ENCODE measurements around the gene ITGA3.

The ITGA3 gene

DNA sequence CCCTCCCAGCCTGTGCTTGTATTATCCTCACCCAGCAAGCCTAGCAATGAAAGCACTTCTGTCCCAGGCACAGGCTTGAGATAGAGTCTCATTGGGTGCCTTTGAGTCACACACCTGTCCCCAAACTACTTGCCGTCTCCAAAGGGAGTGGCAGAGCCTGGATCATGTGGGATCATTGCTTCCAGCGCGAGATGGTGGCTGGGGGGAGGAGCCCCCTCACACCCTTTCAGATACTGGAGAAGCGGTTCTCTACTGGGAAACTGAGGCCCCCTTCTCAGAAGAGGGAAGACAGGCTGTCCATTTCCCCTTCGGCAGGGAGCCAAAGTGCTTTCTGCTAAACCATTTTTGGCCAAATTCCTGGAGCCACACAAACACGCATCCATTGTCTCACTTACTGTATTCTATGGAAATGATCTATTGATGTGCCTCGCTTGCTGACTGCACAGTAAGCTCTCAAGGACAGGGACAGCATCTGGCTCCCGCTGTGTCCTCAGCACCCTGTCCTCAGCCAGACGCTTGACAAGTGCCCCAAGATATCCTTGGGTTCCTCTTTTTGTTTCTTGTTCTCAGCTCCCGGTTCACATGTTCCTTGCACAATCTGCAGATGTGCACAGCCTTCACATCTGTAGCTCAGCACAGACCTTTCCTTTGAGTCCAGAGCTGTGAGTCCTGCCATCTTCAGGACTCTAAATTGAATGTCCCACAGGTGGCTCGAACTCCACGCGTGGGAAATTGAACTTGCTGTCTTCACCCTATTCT is 34.9 kb upstream of the ITGA3 start:
- DNase-seq (ENCODE audit: low spot score), result no peak
- TF ChIP-seq, protein P1, sequence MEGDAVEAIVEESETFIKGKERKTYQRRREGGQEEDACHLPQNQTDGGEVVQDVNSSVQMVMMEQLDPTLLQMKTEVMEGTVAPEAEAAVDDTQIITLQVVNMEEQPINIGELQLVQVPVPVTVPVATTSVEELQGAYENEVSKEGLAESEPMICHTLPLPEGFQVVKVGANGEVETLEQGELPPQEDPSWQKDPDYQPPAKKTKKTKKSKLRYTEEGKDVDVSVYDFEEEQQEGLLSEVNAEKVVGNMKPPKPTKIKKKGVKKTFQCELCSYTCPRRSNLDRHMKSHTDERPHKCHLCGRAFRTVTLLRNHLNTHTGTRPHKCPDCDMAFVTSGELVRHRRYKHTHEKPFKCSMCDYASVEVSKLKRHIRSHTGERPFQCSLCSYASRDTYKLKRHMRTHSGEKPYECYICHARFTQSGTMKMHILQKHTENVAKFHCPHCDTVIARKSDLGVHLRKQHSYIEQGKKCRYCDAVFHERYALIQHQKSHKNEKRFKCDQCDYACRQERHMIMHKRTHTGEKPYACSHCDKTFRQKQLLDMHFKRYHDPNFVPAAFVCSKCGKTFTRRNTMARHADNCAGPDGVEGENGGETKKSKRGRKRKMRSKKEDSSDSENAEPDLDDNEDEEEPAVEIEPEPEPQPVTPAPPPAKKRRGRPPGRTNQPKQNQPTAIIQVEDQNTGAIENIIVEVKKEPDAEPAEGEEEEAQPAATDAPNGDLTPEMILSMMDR (conservative IDR thresholded peaks at IDR 0.05; ENCODE audit: low read depth), result no peak
- H3K27ac ChIP-seq, result no peak overlapping the region
- ChIA-PET CTCF (interaction anchor here (0.7 kb wide), 1 partner anchor 35 kb away, joined by 3 read pairs; the partner anchor contains the start of gene ITGA3), POLR2A (ENCODE audit: low non-redundant PET) (no interaction called here)

DNA sequence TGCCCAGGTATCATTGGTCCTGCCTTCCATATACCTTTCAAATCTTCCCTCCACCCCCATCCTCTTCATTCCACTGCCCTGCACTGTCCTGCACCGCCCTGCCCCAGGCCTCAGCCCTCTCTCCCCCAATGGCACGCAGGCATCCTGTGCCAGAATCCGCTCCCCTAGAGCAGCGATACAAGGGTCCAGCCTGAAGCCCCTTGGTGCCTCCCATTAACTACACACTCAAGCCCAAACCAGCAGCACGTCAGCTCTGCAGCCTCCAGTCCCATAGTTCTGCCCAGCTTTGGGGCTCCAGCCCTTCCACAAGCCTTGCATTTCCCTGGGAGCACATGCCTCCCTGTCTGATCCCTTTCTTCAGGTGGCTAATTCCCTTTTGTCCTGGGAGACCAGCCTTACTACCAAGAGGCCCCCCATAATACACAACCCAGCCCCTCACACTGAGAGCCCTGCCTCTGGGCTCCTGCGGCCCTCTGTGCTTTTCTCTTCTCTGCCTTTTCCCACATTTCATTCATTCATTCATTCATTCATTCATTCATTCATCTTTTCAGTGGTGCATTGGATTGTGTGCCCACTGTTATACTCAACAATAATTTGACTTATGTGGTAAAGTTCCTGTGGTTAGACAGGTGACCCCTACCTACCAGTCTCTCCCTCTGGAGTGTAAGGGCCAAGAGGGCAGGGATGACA is 34.1 kb upstream of the ITGA3 start:
- ChIA-PET POLR2A (ENCODE audit: low non-redundant PET) (no interaction called here), CTCF (interaction anchor here (0.6 kb wide), 1 partner anchor 90 kb away, joined by 3 read pairs; no protein-coding TSS in a partner anchor)
- DNase-seq (ENCODE audit: low spot score), result no peak
- TF ChIP-seq, protein P1 (conservative IDR thresholded peaks at IDR 0.05; ENCODE audit: low read depth), result no peak
- no peak overlapping the region for H3K27ac ChIP-seq

DNA sequence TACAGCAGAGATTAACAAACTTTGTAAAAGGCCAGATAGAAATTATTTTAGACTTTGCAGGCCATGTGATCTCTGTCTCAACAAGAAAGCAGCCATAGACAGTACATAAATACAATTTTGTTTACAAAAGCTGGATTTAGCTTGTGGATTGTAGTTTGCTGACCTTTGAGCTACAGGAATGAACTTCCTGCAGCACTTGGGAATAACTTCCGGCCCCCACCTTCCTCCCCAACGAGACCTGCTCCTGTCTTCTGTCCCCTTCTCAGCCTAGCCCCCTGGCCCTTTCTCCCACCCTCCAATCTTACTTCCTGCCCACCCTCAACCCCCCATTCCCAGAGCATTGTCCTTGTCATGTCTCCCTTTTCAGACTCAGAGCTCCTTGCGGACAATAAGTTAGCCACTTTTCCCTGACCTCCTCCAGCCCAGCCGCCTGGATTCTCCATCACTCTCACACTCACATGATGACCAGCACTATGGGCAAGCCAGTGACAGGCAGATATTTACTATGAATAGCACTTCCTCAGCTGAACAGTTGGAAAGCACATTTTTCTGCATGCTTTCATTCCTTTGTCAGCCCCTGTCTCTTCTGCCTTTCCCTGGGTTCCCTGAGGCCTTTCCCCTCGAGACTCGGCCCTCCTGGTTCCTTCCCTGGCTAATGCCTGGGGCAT is 33.3 kb upstream of the ITGA3 start:
- DNase-seq (ENCODE audit: low spot score), result no peak
- peak overlapping the region; percentile 13; the same call in 1 of the 2 replicates for H3K27ac ChIP-seq
- ChIA-PET CTCF (interaction anchor here (0.6 to 0.8 kb wide), 3 partner anchors 38 to 255 kb away, joined by 3 read pairs; no protein-coding TSS in a partner anchor), POLR2A (ENCODE audit: low non-redundant PET) (no interaction called here)
- TF ChIP-seq, protein P1 (conservative IDR thresholded peaks at IDR 0.05; ENCODE audit: low read depth), result no peak

DNA sequence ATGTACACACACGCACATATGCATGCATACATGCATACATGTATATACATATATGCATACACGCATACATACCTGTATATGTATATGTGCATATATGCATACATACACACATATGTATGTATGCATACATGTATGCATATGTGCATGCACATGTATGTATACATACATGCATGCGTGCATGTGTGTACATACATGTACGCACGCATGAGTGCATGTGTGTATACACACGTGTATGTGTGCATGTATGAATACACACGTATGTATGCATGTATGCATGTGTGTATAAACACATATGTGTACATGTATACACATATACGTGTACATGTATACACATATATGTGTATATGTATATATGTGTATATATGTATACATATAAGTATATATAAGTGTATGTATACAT is 32.4 kb upstream of the ITGA3 start:
- DNase-seq (ENCODE audit: low spot score), result no peak
- TF ChIP-seq, protein P1 (conservative IDR thresholded peaks at IDR 0.05; ENCODE audit: low read depth), result no peak
- POLR2A ChIA-PET (ENCODE audit: low non-redundant PET), result no interaction called here
- H3K27ac ChIP-seq, result no peak overlapping the region
- CTCF ChIA-PET, result no interaction called here

DNA sequence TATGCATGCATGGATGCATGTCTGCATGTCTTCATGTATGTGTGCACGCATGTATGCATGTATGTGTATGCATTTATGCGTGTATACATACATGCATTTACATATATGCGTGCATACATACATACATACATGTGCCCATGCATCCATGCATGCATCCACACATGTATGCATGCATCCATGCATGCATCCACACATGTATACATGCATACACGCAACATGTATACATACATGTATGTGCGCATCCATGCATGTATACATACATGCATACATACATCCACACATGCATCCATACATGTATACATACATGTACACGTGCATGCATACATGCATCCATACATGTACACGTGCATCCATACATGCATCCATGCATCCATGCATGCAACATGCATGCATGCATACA is 31.1 kb upstream of the ITGA3 start:
- ChIA-PET CTCF (no interaction called here), POLR2A (ENCODE audit: low non-redundant PET) (no interaction called here)
- TF ChIP-seq, protein P1 (conservative IDR thresholded peaks at IDR 0.05; ENCODE audit: low read depth), result no peak
- no peak for DNase-seq (ENCODE audit: low spot score)
- H3K27ac ChIP-seq, result no peak overlapping the region

DNA sequence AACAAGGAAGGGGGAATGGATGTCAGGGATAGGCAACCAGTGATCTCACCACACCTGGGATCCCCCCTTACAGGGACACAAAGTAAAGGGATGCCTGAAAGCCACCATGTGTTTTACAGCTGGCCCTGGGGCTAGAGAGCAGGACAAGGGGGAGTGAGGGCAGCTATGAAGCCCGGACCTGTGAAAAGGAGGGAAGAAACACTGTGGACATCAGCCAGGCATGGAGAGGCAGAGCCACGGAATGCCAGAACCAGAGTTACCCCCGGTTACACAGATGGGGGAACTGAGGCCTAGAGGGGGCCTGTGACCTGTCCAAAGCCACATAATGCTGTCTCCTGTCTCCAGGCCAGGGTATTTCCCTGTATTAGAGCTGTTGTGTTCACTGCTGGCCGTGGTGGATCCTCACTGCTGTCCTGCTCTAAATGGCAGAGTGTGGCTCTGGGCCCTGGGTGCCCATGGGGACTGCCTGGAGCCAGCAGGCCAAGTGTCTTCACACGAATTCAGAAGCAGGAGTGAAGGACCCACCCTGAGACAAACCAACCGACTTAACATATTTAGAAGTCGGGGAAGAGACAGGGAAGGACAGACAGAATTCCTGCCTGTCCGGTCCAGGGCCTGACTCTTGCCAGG is 29.7 kb upstream of the ITGA3 start:
- peak overlapping the region; percentile 100 for H3K27ac ChIP-seq
- ChIA-PET POLR2A (ENCODE audit: low non-redundant PET) (interaction anchor here (0.6 to 3.2 kb wide), 4 partner anchors 28 to 515 kb away, joined by 3 to 63 read pairs (median 18); partner anchors contain the start of gene ITGA3), CTCF (interaction anchor here (0.6 to 2.1 kb wide), 7 partner anchors 11 to 462 kb away, joined by 3 to 17 read pairs (median 3); partner anchors contain the start of gene ITGA3)
- DNase-seq (ENCODE audit: low spot score), result no peak
- TF ChIP-seq, protein P1 (conservative IDR thresholded peaks at IDR 0.05; ENCODE audit: low read depth), result no peak
